HG02870 (cell line): ENCODE data around the gene NCAPD3.
A peak's percentile ranks its signal among the peaks of the same experiment; 100 is the strongest.
"Not testable (repeated sequence)": the region's sequence is repeated elsewhere in the genome, so short reads cannot be mapped to it uniquely, and the experiment has no call there.

ENCODE experiments used
- ATAC-seq: cut with Tn5 transposase; IDR thresholded peaks from one replicate; pipeline ENCODE4 v1.9.1; 2021; ENCODE audit warnings: mild to moderate bottlenecking, moderate library complexity; ENCODE audit not compliant: unreplicated experiment

NCAPD3 gene

GRCh38 chr11:134223836-134224709 lies at the start of gene NCAPD3, which contains the start of gene VPS26B:
NCAPD3 (minus strand) TSS chr11:134223967; CDS start chr11:134223926, 41 bp downstream.
VPS26B (plus strand) TSS chr11:134224671; CDS start chr11:134225123, 452 bp downstream.
- peak; percentile 72 for ATAC-seq

- no peak for ATAC-seq
Measured at GRCh38 chr11:134273317-134273712, 49.5 kb upstream of the NCAPD3 start.

- ATAC-seq = no peak
Measured at GRCh38 chr11:134272381-134273316, 48.9 kb upstream of the NCAPD3 start.

- ATAC-seq = no peak
Measured at GRCh38 chr11:134271978-134272377, 48.2 kb upstream of the NCAPD3 start.

- peak; percentile 53 for ATAC-seq
Measured at GRCh38 chr11:134270250-134270714, 46.5 kb upstream of the NCAPD3 start.

GRCh38 chr11:134267966-134268365 lies 44.2 kb upstream of the NCAPD3 start:
- no peak for ATAC-seq

GRCh38 chr11:134267461-134267860 lies 43.7 kb upstream of the NCAPD3 start:
- ATAC-seq = no peak

- no peak for ATAC-seq
Measured at GRCh38 chr11:134266841-134267251, 43.1 kb upstream of the NCAPD3 start.

GRCh38 chr11:134266440-134266839 lies 42.7 kb upstream of the NCAPD3 start:
- no peak for ATAC-seq

GRCh38 chr11:134264966-134265764 lies 41.4 kb upstream of the NCAPD3 start:
- no peak for ATAC-seq

GRCh38 chr11:134261626-134262488 lies 38.1 kb upstream of the NCAPD3 start:
- no peak for ATAC-seq

GRCh38 chr11:134260983-134261382 lies 37.2 kb upstream of the NCAPD3 start:
- no peak for ATAC-seq

- no peak for ATAC-seq
Measured at GRCh38 chr11:134260503-134260902, 36.7 kb upstream of the NCAPD3 start.

GRCh38 chr11:134258577-134258976 lies 34.8 kb upstream of the NCAPD3 start:
- ATAC-seq = no peak

GRCh38 chr11:134257101-134257500 lies 33.3 kb upstream of the NCAPD3 start:
- no peak for ATAC-seq

GRCh38 chr11:134255184-134255561 lies 31.4 kb upstream of the NCAPD3 start:
- not testable (repeated sequence) for ATAC-seq

GRCh38 chr11:134254433-134255183 lies 30.8 kb upstream of the NCAPD3 start:
- ATAC-seq = no peak

GRCh38 chr11:134253188-134253993 lies 29.6 kb upstream of the NCAPD3 start, which contains the start of the genes ACAD8 and THYN1:
ACAD8 (plus strand) TSS chr11:134253568; CDS start chr11:134253601, 33 bp downstream.
THYN1 (minus strand) TSS chr11:134253352; CDS start chr11:134252882, 470 bp downstream.
- ATAC-seq = peak; percentile 98
